Measurements from ENCODE around the gene SLC35E3. TPM values are rescaled to one million over a fixed set of nuclear protein-coding genes. Genes with fewer than 3 reads are reported as not detected.
A peak's percentile ranks its signal among the peaks of the same experiment; 100 is the strongest.

SLC35E3 gene
- total RNA-seq, 5 donors from 2014 or later (not counting 1 experiment from before 2014, with no cell fraction given) = 6.4 to 10.8 (median 9.7) TPM

GRCh38 chr12:68824597-68825250, 78.7 kb downstream of the SLC35E3 start:
- H3K9me3 ChIP-seq = no peaks in the 10 kb centered on the region
- no peak overlapping the region for H3K4me3 ChIP-seq (ENCODE audit: control insufficient read depth in 1 of 2, extremely low read depth in 1 of 2, low read length in 1 of 2)
- CTCF ChIA-PET = interaction anchor here in 1 of 2 donors (0.6 kb wide), 1 partner anchor 11 kb away, joined by 3 read pairs; no protein-coding TSS in a partner anchor
- H3K27me3 Mint-ChIP-seq = no peaks in the 10 kb centered on the region
- H3K4me3 Mint-ChIP-seq = no peak overlapping the region
- ATAC-seq (replicated peaks in 1 of 4) = no peak
- H3K36me3 Mint-ChIP-seq = peaks cover 45% of the 10 kb centered on the region
- no peak overlapping the region for H3K27ac Mint-ChIP-seq
- H3K9me3 Mint-ChIP-seq = no peaks in the 10 kb centered on the region
- no CpG with 5 or more reads among the region's 16 CpGs for WGBS (ENCODE audit: insufficient coverage)
- H3K27ac ChIP-seq (ENCODE audit: low read length) = no peak overlapping the region
- POLR2A ChIA-PET = interaction anchor here (0.6 to 0.7 kb wide), 3 partner anchors 9 to 62 kb away, joined by 3 to 10 read pairs (median 4); no protein-coding TSS in a partner anchor
- H3K36me3 ChIP-seq (ENCODE audit: control insufficient read depth in 2 of 2, extremely low read depth in 1 of 2, insufficient read depth in 1 of 2, low read length in 1 of 2) = peaks cover 9 to 78% of the 10 kb centered on the region in 2 donors
- H3K4me1 Mint-ChIP-seq = peaks cover 6 to 33% (median 24%) of the 10 kb centered on the region in 3 donors
- H3K4me1 ChIP-seq (ENCODE audit: control insufficient read depth in 1 of 2, extremely low read depth in 1 of 2, insufficient read depth in 2 of 2, low read length in 2 of 2) = peaks cover 0 to 10% of the 10 kb centered on the region in 2 experiments
- DNase-seq = no peak
- H3K27me3 ChIP-seq (replicated peaks in 1 of 2; ENCODE audit: control insufficient read depth in 2 of 2, extremely low read depth in 1 of 2, insufficient read depth in 2 of 2, low read length in 1 of 2) = no peaks in the 10 kb centered on the region

- H3K4me1 Mint-ChIP-seq = peaks cover 14 to 34% (median 25%) of the 10 kb centered on the region in 3 donors
- H3K9me3 ChIP-seq = no peaks in the 10 kb centered on the region
- H3K4me3 ChIP-seq (ENCODE audit: control insufficient read depth in 1 of 2, extremely low read depth in 1 of 2, low read length in 1 of 2) = no peak overlapping the region
- H3K36me3 Mint-ChIP-seq = peaks cover 42% of the 10 kb centered on the region
- peaks cover 9 to 75% of the 10 kb centered on the region in 2 donors for H3K36me3 ChIP-seq (ENCODE audit: control insufficient read depth in 2 of 2, extremely low read depth in 1 of 2, insufficient read depth in 1 of 2, low read length in 1 of 2)
- 85% methylated on average over 10 of the region's 11 CpGs for WGBS (ENCODE audit: insufficient coverage)
- no peak overlapping the region for H3K27ac ChIP-seq (ENCODE audit: low read length)
- ChIA-PET POLR2A (interaction anchor here in 1 of 2 donors (0.6 to 0.7 kb wide), 2 partner anchors 63 to 1469 kb away, joined by 3 read pairs; no protein-coding TSS in a partner anchor), CTCF (interaction anchor here in 1 of 2 donors (0.6 to 0.7 kb wide), 3 partner anchors 12 to 473 kb away, joined by 3 to 5 read pairs (median 3); no protein-coding TSS in a partner anchor)
- no peaks in the 10 kb centered on the region for H3K27me3 ChIP-seq (replicated peaks in 1 of 2; ENCODE audit: control insufficient read depth in 2 of 2, extremely low read depth in 1 of 2, insufficient read depth in 2 of 2, low read length in 1 of 2)
- H3K27me3 Mint-ChIP-seq = no peaks in the 10 kb centered on the region
- H3K9me3 Mint-ChIP-seq = no peaks in the 10 kb centered on the region
- H3K27ac Mint-ChIP-seq = peak overlapping the region in 1 of 2 donors; percentile 30
- DNase-seq = no peak
- no peak overlapping the region for H3K4me3 Mint-ChIP-seq
- ATAC-seq (replicated peaks in 1 of 4) = no peak
- H3K4me1 ChIP-seq (ENCODE audit: control insufficient read depth in 1 of 2, extremely low read depth in 1 of 2, insufficient read depth in 2 of 2, low read length in 2 of 2) = peaks cover 0 to 10% of the 10 kb centered on the region in 2 experiments
These were observed 79.7 kb downstream of the SLC35E3 start for GRCh38 chr12:68825569-68826217.

- ChIA-PET POLR2A (interaction anchor here in 1 of 2 donors (0.5 to 1.1 kb wide), 3 partner anchors 20 to 1348 kb away, joined by 3 to 7 read pairs (median 3); partner anchors contain the start of gene MDM2), CTCF (interaction anchor here (1.0 to 1.1 kb wide), 2 partner anchors 8 to 20 kb away, joined by 3 to 4 read pairs; partner anchors contain the start of gene MDM2 (in 1 of the 2))
- DNase-seq = no peak
- no peaks in the 10 kb centered on the region for H3K4me1 ChIP-seq (ENCODE audit: control insufficient read depth in 1 of 2, extremely low read depth in 1 of 2, insufficient read depth in 2 of 2, low read length in 2 of 2)
- Mint-ChIP-seq H3K4me3 (no peak overlapping the region), H3K27me3 (no peaks in the 10 kb centered on the region), H3K9me3 (no peaks in the 10 kb centered on the region), H3K36me3 (peaks cover 41% of the 10 kb centered on the region), H3K27ac (peak overlapping the region in 1 of 2 donors; percentile 22), H3K4me1 (peaks cover 8 to 22% (median 17%) of the 10 kb centered on the region in 3 donors)
- 100% methylated on average over 2 of the region's 5 CpGs for WGBS (ENCODE audit: insufficient coverage)
- no peak overlapping the region for H3K4me3 ChIP-seq (ENCODE audit: control insufficient read depth in 1 of 2, extremely low read depth in 1 of 2, low read length in 1 of 2)
- H3K9me3 ChIP-seq = no peaks in the 10 kb centered on the region
- H3K36me3 ChIP-seq (ENCODE audit: control insufficient read depth in 2 of 2, extremely low read depth in 1 of 2, insufficient read depth in 1 of 2, low read length in 1 of 2) = peaks cover 5 to 76% of the 10 kb centered on the region in 2 donors
- H3K27ac ChIP-seq (ENCODE audit: low read length) = no peak overlapping the region
- no peaks in the 10 kb centered on the region for H3K27me3 ChIP-seq (replicated peaks in 1 of 2; ENCODE audit: control insufficient read depth in 2 of 2, extremely low read depth in 1 of 2, insufficient read depth in 2 of 2, low read length in 1 of 2)
- ATAC-seq (replicated peaks in 1 of 4) = no peak
These were observed 82.1 kb downstream of the SLC35E3 start for GRCh38 chr12:68827895-68828671.

- 94% methylated on average over 2 of the region's 7 CpGs for WGBS (ENCODE audit: insufficient coverage)
- CTCF ChIA-PET = interaction anchor here (1.0 to 1.1 kb wide), 2 partner anchors 9 to 21 kb away, joined by 3 to 4 read pairs; partner anchors contain the start of gene MDM2 (in 1 of the 2)
- Histone ChIP-seq H3K27ac (ENCODE audit: low read length) (no peak overlapping the region), H3K9me3 (no peaks in the 10 kb centered on the region), H3K36me3 (ENCODE audit: control insufficient read depth in 2 of 2, extremely low read depth in 1 of 2, insufficient read depth in 1 of 2, low read length in 1 of 2) (peaks cover 5 to 74% of the 10 kb centered on the region in 2 donors), H3K4me1 (ENCODE audit: control insufficient read depth in 1 of 2, extremely low read depth in 1 of 2, insufficient read depth in 2 of 2, low read length in 2 of 2) (no peaks in the 10 kb centered on the region), H3K27me3 (replicated peaks in 1 of 2; ENCODE audit: control insufficient read depth in 2 of 2, extremely low read depth in 1 of 2, insufficient read depth in 2 of 2, low read length in 1 of 2) (no peaks in the 10 kb centered on the region), H3K4me3 (ENCODE audit: control insufficient read depth in 1 of 2, extremely low read depth in 1 of 2, low read length in 1 of 2) (no peak overlapping the region)
- ATAC-seq (replicated peaks in 1 of 4) = no peak
- POLR2A ChIA-PET = interaction anchor here in 1 of 2 donors (1.1 kb wide), 1 partner anchor 21 kb away, joined by 3 read pairs; the partner anchor contains the start of gene MDM2
- Mint-ChIP-seq H3K36me3 (peaks cover 36% of the 10 kb centered on the region), H3K27me3 (no peaks in the 10 kb centered on the region), H3K27ac (no peak overlapping the region), H3K9me3 (no peaks in the 10 kb centered on the region), H3K4me1 (peaks cover 8 to 18% (median 13%) of the 10 kb centered on the region in 3 donors), H3K4me3 (no peak overlapping the region)
- DNase-seq = no peak
These were observed 82.7 kb downstream of the SLC35E3 start for GRCh38 chr12:68828672-68829068.

Other genes starting within 250 kb of the SLC35E3 start
- gene RAP1B, start 135.3 kb upstream of the SLC35E3 start, total RNA-seq = 100 to 1,000 TPM; 163 to 290 (median 170) TPM
- 10 to 100 TPM; 38.4 to 67.5 (median 50.7) TPM for gene NUP107, start 59.2 kb upstream of the SLC35E3 start, total RNA-seq
- gene MDM2, start 62.0 kb downstream of the SLC35E3 start, total RNA-seq = 10 to 100 TPM; 75.3 to 96.6 (median 84.4) TPM
- gene CPM, start 187.0 kb downstream of the SLC35E3 start, total RNA-seq = 1 to 10 TPM; 1.6 to 2.7 (median 2.1) TPM